NCI-H146 treated with DMSO at 0.1 percent for 48 hours (cell line): ENCODE measurements around the gene RNU5B-1.
"Not testable (repeated sequence)": the region's sequence is repeated elsewhere in the genome, so short reads cannot be mapped to it uniquely, and the experiment has no call there.

ENCODE experiments used
- DNase-seq: peaks from one replicate; lab custom pipeline; 2025; ENCODE audit not compliant: unreplicated experiment; lab: John Stamatoyannopoulos, UW

Gene RNU5B-1

GRCh38 chr15:65304381-65305149 is at the start of gene RNU5B-1:
RNU5B-1 (plus strand) TSS chr15:65304677.
- DNase-seq, result peak; percentile 90

DNA sequence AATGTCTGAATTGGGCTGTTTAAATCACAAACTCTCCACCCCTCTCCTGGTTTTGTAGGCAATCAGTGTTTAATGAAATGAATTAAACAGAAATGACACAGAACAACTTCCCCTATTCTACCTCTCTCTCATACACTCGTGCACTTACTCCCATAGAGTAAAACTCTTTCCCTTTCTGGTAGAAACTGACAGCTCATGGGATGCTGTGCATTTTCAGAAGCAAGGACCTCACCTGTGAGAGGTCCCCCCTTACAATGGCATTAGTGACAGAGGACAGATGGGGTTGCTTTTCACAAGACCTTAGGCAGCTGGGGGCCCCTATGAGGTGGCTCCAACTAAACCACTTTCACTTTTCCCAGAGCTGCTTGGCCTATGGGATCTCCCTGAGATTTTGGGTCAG is 49.7 kb upstream of the RNU5B-1 start:
- no peak for DNase-seq

DNA sequence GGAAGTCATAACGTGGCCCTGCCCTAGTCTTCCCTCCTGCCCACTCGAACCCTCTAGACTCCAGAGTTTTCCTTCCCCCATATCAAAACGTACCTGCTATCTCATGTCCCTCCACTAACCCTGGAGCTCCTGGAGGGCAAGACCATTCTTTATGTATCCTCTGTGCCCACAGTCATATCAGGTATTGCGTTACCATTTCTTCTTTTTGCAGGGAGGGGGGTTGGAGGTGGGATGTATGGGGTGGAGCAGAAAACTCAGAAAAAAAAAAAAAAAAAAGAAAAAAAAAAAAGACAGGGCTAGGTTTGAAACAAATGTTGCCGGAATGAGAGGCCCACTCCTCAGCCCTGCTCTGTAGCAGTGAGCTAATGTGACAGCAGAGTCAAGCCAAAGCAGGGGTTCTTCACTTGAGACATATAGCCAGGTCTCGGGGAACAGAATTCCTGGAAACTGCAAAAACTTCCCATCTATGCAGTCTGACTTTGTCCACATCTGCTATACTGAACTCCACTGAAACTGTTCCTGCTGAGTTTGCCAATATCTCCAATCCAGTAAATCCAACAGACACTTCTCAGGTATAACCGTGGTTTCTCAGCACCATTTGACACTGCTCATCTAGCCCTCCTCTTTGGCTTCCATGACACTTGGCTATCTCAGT is 48.9 kb upstream of the RNU5B-1 start:
- DNase-seq, result no peak

DNA sequence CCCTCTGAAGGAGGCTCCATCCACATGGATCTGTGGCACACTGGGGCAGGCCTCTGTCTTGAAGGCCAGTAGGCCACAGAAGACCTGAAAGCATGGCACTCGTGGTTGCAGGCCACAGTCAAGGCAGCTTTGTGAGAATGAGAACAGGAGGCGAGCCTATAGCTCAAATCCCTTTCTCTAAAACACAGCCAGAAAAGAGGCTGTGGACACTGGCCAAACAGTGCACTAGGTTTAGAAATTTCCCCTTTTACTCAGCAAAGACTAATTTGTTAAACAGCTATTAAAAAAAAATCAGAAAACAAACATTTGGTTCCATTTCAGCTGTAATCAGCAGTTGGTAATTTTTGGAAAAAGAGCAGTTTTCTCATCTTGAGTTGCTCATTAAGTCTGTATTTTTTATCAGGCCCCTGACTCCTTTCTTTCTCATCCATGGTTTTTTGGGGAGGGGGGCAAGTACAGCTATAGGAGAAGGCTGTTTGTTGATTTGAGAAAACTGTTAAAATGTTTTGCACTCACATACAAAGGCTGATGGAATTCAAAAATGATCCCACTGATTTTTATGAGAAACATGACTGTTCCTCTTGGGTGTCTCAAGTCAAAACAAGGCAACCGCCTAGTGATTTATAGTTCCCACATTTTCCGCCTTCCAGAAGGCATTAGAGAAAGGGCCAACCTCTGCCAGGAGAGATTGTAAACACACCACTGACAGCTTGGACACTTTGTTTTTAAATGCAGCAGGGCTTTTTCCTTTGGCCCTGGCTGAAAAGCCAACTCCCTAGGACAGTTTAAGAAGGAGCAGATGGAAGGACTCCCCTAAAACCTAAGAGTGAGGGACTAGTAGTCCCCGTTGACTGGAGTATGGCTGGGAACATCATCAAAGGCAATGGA is 45.9 kb upstream of the RNU5B-1 start:
- no peak for DNase-seq

GRCh38 chr15:65259367-65259797 is 45.1 kb upstream of the RNU5B-1 start:
- no peak for DNase-seq

- DNase-seq, result no peak
These were observed 43.5 kb upstream of the RNU5B-1 start for GRCh38 chr15:65260968-65261367.

- no peak for DNase-seq
These were observed 41.2 kb upstream of the RNU5B-1 start for GRCh38 chr15:65263313-65263712.

DNA sequence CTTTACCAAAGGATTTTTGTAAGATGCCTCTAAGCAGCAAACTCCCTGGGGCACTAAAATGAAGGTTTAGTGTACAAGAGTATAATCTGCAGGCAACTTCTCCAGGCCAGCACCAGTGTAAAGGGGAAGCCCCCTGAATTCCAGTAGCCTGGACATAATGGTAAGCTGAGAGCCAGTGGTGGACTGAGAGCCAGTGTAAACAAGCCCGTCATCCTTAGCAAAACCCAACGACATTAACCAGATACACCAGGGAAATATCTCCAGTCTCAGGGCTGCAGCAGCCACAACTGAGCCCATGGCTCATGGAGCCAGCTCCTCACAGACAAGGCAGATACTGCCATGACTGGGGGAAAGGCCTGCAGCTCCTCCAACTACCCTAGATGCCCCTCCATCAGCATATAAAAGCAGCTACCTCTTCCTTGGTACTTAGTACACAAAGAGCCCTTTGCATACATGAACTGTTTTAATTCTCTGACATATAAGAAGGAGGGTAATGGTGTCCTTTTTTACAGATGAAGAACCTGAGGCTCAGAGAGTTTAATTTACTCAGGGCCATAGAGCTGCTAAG is 39.5 kb upstream of the RNU5B-1 start:
- DNase-seq, result no peak

- no peak for DNase-seq
These were observed 38.0 kb upstream of the RNU5B-1 start for GRCh38 chr15:65266469-65266868.

GRCh38 chr15:65268411-65268810 is 36.1 kb upstream of the RNU5B-1 start:
- no peak for DNase-seq

GRCh38 chr15:65270811-65271545 is 33.5 kb upstream of the RNU5B-1 start:
- DNase-seq, result not testable (repeated sequence)

GRCh38 chr15:65275104-65275727 is 29.3 kb upstream of the RNU5B-1 start:
- DNase-seq, result no peak

DNA sequence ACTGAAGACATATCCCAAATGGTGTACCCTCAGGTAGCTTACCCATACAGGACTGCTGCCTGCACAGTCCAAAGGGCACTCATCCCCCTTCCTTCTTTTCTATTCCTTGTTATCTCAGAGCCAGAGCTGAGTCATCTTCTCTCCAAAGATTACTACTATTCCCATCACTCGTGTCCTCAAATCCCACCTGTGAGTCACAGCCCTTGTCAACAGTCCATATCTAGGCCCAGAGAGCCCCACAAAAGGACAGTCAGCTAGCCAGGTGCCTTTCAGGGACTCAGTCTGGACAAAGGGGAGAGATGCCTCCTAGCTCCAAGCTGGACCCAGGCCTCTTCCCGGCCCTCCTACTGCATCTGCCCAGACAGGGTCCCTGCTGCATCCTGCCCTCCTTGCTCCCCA is 28.8 kb upstream of the RNU5B-1 start:
- DNase-seq, result no peak

GRCh38 chr15:65277015-65277414 is 27.5 kb upstream of the RNU5B-1 start:
- DNase-seq, result no peak

GRCh38 chr15:65278480-65278879 is 26.0 kb upstream of the RNU5B-1 start:
- no peak for DNase-seq

DNA sequence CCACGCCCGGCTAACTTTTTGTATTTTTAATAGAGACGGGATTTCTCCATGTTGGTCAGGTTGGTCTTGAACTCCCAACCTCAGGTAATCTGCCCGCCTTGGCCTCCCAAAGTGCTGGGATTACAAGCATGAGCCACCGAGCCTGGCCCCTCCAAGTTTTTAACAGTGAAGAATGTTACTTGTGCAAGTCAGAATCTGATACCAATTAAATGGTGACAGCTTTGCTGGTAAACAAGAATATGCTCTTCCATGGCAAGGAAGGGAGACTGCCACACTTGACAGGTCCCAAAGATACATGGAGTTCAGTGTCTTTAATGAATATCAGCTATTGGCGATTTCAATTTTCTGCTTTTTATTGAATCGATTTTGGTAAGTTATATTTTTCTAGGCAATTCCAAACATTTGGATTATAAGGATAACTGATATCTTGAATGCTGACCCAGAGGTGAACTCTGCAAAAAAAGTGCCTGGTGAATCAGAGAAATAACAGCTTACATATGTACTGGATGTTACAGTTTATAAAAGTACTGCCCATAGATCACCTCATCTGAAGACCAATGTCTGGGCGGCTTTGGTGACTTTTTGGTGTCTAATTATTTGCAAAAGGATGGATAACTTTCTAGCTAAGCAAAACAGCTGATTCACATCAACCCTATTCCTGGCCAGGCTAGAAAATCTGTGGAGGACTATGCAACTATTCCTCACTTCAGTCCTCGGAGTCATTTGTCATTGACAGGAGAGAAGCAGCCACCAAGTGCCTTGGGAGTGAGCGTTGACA is 19.0 kb upstream of the RNU5B-1 start:
- DNase-seq, result no peak

DNA sequence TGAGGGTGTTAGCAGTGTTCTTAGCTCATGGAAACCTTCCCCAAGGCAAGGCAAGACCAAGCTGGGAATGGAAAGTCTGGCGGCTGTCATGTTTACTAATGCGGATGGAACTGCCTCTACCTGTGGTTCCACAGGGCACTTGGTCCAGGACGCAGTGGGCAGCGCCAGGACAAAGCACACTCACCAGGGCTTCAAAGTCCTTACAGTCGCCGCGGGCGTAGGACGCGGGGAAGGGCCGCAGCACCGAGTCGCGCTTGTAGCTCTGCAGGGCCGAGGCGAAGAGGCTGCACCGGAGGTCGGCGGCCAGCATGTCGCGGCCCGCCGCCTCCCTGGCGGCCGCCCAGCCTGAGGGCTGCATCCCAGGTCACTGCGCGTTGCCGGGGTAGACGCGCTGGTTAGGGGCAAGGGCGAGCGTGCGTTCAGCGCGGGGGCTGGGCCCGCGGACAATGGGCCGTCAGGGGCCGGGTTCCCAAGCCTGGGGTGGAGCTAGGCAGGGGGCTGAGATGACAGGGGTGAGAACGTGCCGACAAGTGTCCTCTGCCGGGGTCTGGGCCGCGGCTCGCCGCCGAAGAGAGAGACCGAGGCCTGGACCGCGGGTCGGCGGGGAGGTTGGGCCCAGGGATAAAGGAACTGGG is 18.3 kb upstream of the RNU5B-1 start:
- peak; percentile 22 for DNase-seq

DNA sequence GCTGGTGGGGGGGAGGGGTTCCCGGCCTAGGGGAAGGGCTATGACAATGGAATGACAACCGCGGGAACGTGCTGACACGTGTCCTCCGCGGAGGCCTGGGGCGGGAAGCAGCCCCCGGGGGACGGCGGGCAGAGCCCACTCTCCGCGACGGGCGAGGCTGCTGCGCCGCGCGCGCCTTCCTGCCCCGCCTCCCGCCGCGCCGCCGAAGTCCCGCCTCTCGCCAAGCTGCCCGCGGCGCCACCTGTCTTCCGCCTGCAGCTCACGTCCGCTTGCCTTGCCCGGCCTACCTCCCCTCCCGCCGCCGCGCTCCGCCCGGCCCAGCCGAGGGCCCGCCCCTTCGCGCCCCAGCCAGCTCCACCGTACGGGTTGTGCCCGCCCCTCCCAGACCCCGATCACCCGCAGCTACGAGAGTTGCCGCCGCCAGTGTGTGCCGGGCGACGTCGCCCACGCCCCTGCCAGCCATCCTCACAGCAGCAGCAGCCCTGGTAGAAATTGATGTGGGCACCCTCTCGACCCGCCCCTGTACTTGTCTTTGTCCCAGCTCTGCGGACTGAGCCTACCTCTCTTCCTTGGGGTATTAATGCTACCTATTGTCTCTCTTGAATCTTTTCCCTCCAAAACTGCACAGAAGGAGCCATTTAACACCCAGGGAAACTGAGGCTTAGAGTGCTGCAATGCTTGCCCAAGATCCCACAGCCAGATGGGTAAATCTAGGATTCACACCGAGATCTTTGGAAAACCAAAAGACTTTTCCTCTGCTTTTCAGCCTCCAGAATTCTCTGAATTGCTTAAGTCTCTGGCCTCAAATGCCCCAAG is 17.6 kb upstream of the RNU5B-1 start, which contains the start of gene PARP16:
PARP16 (minus strand) TSS at position 180 of the 816 bp plus-strand sequence. CDS start 457 bp downstream, outside the sequence.
- peak; percentile 71 for DNase-seq
